Adrenal gland (tissue), 12 donors: ENCODE data around the gene RYK. TPM values are rescaled to one million over a fixed set of nuclear protein-coding genes. Genes with fewer than 3 reads are reported as not detected.
"Not testable (repeated sequence)": the region's sequence is repeated elsewhere in the genome, so short reads cannot be mapped to it uniquely, and the experiment has no call there.

Experiments
- DNase-seq, 7 donors: peaks; one replicate each; pipeline ENCODE4 v3.0.0-alpha.2; 2019 to 2020
- H3K27ac ChIP-seq, 5 donors: fragments of 200-600 bp; sonication (generic) in 4 of 5; 1 replicate in 3 of 5; 2 replicates in 2 of 5; pipeline versions ENCODE4 v1.5.1 to v1.8.0; 2016 to 2020; ENCODE audit warnings: mild to moderate bottlenecking in 1 of 5
- H3K27me3 ChIP-seq: fragments of 200-600 bp; 2 replicates; pipeline ENCODE4 v1.8.0; 2021
- H3K36me3 ChIP-seq, 2 donors: fragments of 200-600 bp; replicated peaks in 1 of 2; 1 replicate in 1 of 2; 2 replicates in 1 of 2; pipeline versions ENCODE4 v1.5.1 to v1.8.0; 2018 to 2022
- H3K4me1 ChIP-seq, 2 donors: fragments of 200-600 bp; replicated peaks in 1 of 2; 1 replicate in 1 of 2; 2 replicates in 1 of 2; pipeline versions ENCODE4 v1.5.1 to v1.8.0; 2018 to 2021
- H3K4me3 ChIP-seq, 4 donors: fragments of 200-600 bp; sonication (generic) in 3 of 4; one replicate each; pipeline ENCODE4 v1.5.1; 2016 to 2018
- H3K9me3 ChIP-seq, 3 donors: fragments of 200-600 bp; sonication (generic) in 1 of 3; replicated peaks in 1 of 3; 1 replicate in 2 of 3; 2 replicates in 1 of 3; pipeline versions ENCODE4 v1.5.1 to v1.8.0; 2016 to 2021
- CTCF ChIP-seq, 6 experiments: fragments of 450-650 bp in 4 of 6; fragments of 200-600 bp in 2 of 6; sonication (generic) in 1 of 6; IDR thresholded peaks; 1 replicate in 5 of 6; 2 replicates in 1 of 6; pipeline versions ENCODE4 v1.5.1 to v1.8.0; 2016 to 2021; ENCODE audit warnings: antibody characterized with exemption in 6 of 6, mild to moderate bottlenecking in 2 of 6, moderate library complexity in 1 of 6
- POLR2A ChIP-seq, 2 donors: fragments of 450-650 bp; IDR thresholded peaks; one replicate each; pipeline ENCODE4 v1.6.1; 2017; ENCODE audit warnings: antibody characterized with exemption in 2 of 2, mild to moderate bottlenecking in 2 of 2, moderate library complexity in 1 of 2
- WGBS, 4 donors: extraction: QIAGEN DNeasy Blood & Tissue Kit in 2 of 4; methylation state at CpG; one replicate each; pipeline versions ENCODE4 v1.1.5 to v1.1.7; 2013 to 2017; 5-methylcytosine and 5-hydroxymethylcytosine counted together
- intact Hi-C, 2 donors: fragments of 100-400 bp; cut with DNase I; formaldehyde crosslinking; loops; one replicate each; pipeline versions ENCODE4 v1.14.1 to v1.15.0; 2022 to 2023
- polyA plus RNA-seq, 3 donors: library from polyadenylated mRNA; stranded (reverse); fragments of 200-250 nt in 2 of 3; fragments of 350-450 nt in 1 of 3; fragmentation: Illumina TruSeq in 1 of 3; extraction: RNeasy Lipid Tissue Mini Kit (QIAGEN cat#74804) in 1 of 3; gene quantifications; one replicate each; pipeline ENCODE4 v1.2.3, GENCODE V29; 2013 to 2014
- total RNA-seq, 9 donors: library from RNA; depleted of rRNA in 4 of 9; stranded (reverse); fragments of >200 nt in 4 of 9; fragments of 120-200 nt in 1 of 9; fragmentation: NEBNext Ultra II Directional in 1 of 9; extraction: Animal tissue kit (Norgen Biotek cat#: 25700) in 1 of 9; gene quantifications; one replicate each; pipeline versions ENCODE4 v1.1.0 to v1.2.4, GENCODE V29; 2013 to 2023
- donor health status: healthy with polysubstance abuse.
- donor health status: Bipolar disorder and iron deficiency.
- donor health status: DM: yes; HTN: yes; CAD: no.
- donor health status: DM: no; HTN: no; CAD: no.
- donor health status: DM: no; HTN: no; CAD: no.
- donor health status: DM: yes; HTN: yes; CAD: no.

Gene RYK
- total and polyA plus RNA-seq, 12 donors, result 27.7 to 74.4 (median 42.1) TPM

DNA sequence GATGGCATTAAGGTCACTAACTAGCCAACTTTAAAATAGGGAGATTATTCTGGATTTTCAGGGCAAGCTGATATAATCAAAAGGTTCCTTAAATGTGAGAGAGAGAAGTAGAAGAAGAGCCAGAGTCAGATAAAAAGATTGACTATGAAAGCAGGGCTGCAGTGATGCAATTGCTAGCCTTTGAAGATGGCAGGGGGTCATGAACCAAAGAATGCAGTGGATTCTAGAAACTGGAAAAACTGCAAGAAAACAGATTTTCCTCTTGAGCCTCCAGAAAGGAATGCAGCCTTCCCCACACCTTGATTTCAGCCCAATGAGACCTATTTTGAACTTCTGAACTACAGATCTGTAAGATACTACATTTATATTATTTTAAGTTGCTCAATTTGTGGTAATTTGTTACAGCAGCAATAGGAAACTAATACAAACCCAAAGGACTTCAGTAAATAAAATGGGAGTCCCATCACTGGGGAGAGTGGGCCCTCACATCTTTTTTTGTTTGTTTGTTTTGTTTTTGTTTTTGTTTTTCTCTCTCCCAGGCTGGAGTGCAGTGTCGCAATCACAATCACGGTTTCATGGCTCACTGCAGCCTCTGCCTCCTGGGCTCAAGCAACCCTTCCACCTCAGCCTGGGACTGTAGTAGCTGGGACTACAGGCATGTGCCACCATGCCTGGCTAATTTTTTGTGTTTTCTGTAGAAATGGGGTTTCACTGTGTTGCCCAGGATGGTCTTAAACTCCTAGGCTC lies 31.4 kb upstream of the RYK start:
- intact Hi-C loops, result no loop called here
- H3K27ac ChIP-seq, result no peak overlapping the region
- no peaks in the 10 kb centered on the region for H3K27me3 ChIP-seq
- no peak for DNase-seq
- H3K4me3 ChIP-seq, result no peak overlapping the region
- WGBS, 4 donors, result 82 to 91% (median 86%) methylated on average over 2 of the region's 2 CpGs
- peaks cover 0 to 3% of the 10 kb centered on the region in 2 donors for H3K4me1 ChIP-seq
- TF ChIP-seq CTCF (IDR thresholded peaks at IDR 0.05) (no peak), POLR2A (IDR thresholded peaks at IDR 0.05) (no peak)
- H3K36me3 ChIP-seq, result no peaks in the 10 kb centered on the region
- no peaks in the 10 kb centered on the region for H3K9me3 ChIP-seq

DNA sequence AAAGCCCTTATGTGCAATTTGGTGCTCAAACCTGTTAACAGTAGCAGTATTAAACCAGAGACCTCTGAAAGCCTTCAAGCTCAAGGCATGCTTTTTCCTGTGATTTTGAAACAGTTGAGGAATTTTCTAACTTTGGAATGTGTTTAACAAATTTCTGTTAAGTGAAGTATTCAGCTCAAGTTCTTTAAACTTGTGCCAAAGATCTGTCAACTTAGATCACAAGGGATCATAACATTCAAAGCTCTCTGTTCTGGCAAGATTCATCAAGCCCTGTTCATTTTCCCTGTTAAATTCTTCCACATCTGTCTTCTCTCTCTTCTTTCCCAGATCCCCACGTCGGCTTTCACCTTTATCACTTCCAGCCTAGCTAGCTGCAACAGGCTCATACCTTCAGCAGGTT lies 28.8 kb upstream of the RYK start:
- TF ChIP-seq CTCF (IDR thresholded peaks at IDR 0.05) (no peak), POLR2A (IDR thresholded peaks at IDR 0.05) (no peak)
- DNase-seq, result no peak
- no peak overlapping the region for H3K27ac ChIP-seq
- H3K36me3 ChIP-seq, result no peaks in the 10 kb centered on the region
- 30 to 56% (median 48%) methylated on average over 2 of the region's 2 CpGs for WGBS, 4 donors
- intact Hi-C loops, result no loop called here
- H3K27me3 ChIP-seq, result no peaks in the 10 kb centered on the region
- H3K4me3 ChIP-seq, result no peak overlapping the region
- H3K9me3 ChIP-seq, result no peaks in the 10 kb centered on the region
- H3K4me1 ChIP-seq, result peaks cover 0 to 3% of the 10 kb centered on the region in 2 donors

- intact Hi-C loops, result no loop called here
- H3K9me3 ChIP-seq, result no peaks in the 10 kb centered on the region
- H3K36me3 ChIP-seq, result no peaks in the 10 kb centered on the region
- no peak overlapping the region for H3K4me3 ChIP-seq
- TF ChIP-seq CTCF (IDR thresholded peaks at IDR 0.05) (no peak), POLR2A (IDR thresholded peaks at IDR 0.05) (no peak)
- H3K27me3 ChIP-seq, result no peaks in the 10 kb centered on the region
- WGBS, 4 donors, result 80 to 86% (median 82%) methylated on average over 3 of the region's 3 CpGs
- no peak for DNase-seq
- H3K27ac ChIP-seq, result no peak overlapping the region
- H3K4me1 ChIP-seq, result peaks cover 0 to 3% of the 10 kb centered on the region in 2 donors
These were observed 26.5 kb upstream of the RYK start for GRCh38 chr3:134277066-134277660.

- H3K4me3 ChIP-seq, result no peak overlapping the region
- no peaks in the 10 kb centered on the region for H3K36me3 ChIP-seq
- H3K27me3 ChIP-seq, result no peaks in the 10 kb centered on the region
- TF ChIP-seq POLR2A (IDR thresholded peaks at IDR 0.05) (no peak), CTCF (IDR thresholded peaks at IDR 0.05) (no peak)
- intact Hi-C loops, result no loop called here
- H3K4me1 ChIP-seq, result peaks cover 0 to 3% of the 10 kb centered on the region in 2 donors
- no peak overlapping the region for H3K27ac ChIP-seq
- H3K9me3 ChIP-seq, result no peaks in the 10 kb centered on the region
- no peak for DNase-seq
- whole genome bisulfite sequencing, 4 donors, result 44 to 57% (median 54%) methylated on average over 3 of the region's 3 CpGs
These were observed 25.4 kb upstream of the RYK start for GRCh38 chr3:134276086-134276485.

GRCh38 chr3:134275110-134275509 lies 24.5 kb upstream of the RYK start:
- intact Hi-C loops, DNase-seq, H3K9me3 ChIP-seq: not testable (repeated sequence)

More at GRCh38 chr3:134275110-134275509, 24.5 kb upstream of the RYK start:
- not testable (repeated sequence) for H3K4me1 ChIP-seq, H3K4me3 ChIP-seq, H3K27me3 ChIP-seq, H3K36me3 ChIP-seq, H3K27ac ChIP-seq
